ENCODE data around the gene SLAMF9. TPM values are rescaled to one million over a fixed set of nuclear protein-coding genes. Genes with fewer than 3 reads are reported as not detected.

Gene SLAMF9
- total RNA-seq, 1 experiment from 2014 or later, result 8.7 TPM

DNA sequence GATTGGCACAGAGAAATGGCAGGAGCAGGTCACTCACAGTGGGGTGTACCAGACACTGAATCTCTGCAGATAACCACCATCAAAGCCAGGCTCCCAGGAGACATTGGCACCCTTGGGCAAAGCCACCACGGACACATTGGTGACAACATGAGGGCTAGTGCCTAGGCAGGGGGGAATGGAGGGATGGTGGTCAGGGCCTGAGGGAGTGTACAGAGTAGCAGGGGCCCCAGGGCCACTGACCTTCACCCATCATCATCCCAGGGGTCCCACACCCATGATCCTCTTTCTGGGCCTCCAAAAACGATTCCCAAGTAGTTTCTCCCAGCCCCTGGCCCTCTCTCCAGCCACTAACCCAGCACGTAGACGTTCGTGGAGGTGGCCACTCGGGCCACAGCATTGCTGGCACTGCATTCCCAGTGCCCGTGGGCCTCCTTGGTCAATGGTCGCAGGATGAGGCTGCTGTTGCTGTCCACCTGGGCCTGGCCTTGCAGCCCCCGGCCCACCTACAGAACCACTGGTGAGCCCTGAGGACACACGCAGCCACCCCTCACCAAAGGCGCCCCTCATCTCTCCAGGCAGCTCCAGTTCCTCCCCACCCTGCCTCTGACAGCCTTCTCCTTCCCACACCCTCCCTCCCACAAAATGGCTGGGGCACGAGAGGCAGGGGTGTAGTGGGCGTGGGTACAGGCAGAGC lies 22.8 kb downstream of the SLAMF9 start:
- Histone ChIP-seq H3K79me2 (ENCODE audit: low read length) (no peaks in the 10 kb centered on the region), H3K4me3 (ENCODE audit: low read length) (no peak overlapping the region), H3F3A (ENCODE audit: low read length, unreplicated experiment) (no peaks in the 10 kb centered on the region), H2AFZ (ENCODE audit: low read length) (no peak overlapping the region), H3K4me1 (ENCODE audit: insufficient read depth, low read length) (peaks cover 13% of the 10 kb centered on the region), H3K9me2 (replicated peaks; ENCODE audit: low read length) (no peaks in the 10 kb centered on the region), H3K27me3 (ENCODE audit: low read length) (no peaks in the 10 kb centered on the region), H3K4me2 (ENCODE audit: low read length) (no peak overlapping the region), H3K36me3 (ENCODE audit: low read depth, low read length) (no peaks in the 10 kb centered on the region; the same call in 1 of the 2 replicates), H3K9ac (ENCODE audit: low read length) (no peak overlapping the region), H3K9me3 (ENCODE audit: low read length) (no peaks in the 10 kb centered on the region), H3K27ac (ENCODE audit: low read length) (no peak overlapping the region), H4K20me1 (ENCODE audit: low read length) (no peaks in the 10 kb centered on the region)
- no TSS peak for BruUV-seq (replicated peaks)
- no peak for ATAC-seq
- CTCF ChIA-PET, result no interaction called here
- POLR2A ChIA-PET (ENCODE audit: unreplicated experiment), result no interaction called here
- TF ChIP-seq EZH2 (IDR thresholded peaks at IDR 0.05; ENCODE audit: low read length, unreplicated experiment) (no peak), EZH2phosphoT487 (IDR thresholded peaks at IDR 0.05; ENCODE audit: borderline replicate concordance, low read length) (no peak)
- TF ChIP-seq, protein P1, sequence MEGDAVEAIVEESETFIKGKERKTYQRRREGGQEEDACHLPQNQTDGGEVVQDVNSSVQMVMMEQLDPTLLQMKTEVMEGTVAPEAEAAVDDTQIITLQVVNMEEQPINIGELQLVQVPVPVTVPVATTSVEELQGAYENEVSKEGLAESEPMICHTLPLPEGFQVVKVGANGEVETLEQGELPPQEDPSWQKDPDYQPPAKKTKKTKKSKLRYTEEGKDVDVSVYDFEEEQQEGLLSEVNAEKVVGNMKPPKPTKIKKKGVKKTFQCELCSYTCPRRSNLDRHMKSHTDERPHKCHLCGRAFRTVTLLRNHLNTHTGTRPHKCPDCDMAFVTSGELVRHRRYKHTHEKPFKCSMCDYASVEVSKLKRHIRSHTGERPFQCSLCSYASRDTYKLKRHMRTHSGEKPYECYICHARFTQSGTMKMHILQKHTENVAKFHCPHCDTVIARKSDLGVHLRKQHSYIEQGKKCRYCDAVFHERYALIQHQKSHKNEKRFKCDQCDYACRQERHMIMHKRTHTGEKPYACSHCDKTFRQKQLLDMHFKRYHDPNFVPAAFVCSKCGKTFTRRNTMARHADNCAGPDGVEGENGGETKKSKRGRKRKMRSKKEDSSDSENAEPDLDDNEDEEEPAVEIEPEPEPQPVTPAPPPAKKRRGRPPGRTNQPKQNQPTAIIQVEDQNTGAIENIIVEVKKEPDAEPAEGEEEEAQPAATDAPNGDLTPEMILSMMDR (conservative IDR thresholded peaks at IDR 0.05; ENCODE audit: low read depth, low read length), result no peak
- intact Hi-C loops (cut with micrococcal nuclease), result no loop called here
- no peak for DNase-seq

DNA sequence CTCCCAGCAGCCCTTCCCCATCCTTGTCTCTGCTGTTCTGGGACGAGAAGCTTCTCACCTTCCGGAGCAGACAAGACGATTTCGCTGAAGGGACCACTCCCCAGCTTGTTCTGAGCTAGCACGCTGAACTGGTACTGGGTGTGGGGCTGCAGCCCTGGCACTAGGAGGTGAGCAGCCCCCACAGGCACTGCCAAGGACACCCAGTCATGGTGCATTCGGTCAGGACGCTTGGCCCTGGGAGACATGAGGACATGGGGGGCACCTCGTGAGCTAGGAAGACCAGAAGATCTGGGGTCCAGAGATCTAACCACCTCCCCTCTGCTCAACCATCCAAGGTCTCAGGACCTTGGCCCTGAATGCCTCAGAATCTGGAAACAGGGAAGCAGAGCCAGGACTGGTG lies 23.4 kb downstream of the SLAMF9 start:
- DNase-seq (no peak), ATAC-seq (no peak)
- Histone ChIP-seq H4K20me1 (ENCODE audit: low read length) (no peaks in the 10 kb centered on the region), H2AFZ (ENCODE audit: low read length) (no peak overlapping the region), H3K27me3 (ENCODE audit: low read length) (no peaks in the 10 kb centered on the region), H3K36me3 (ENCODE audit: low read depth, low read length) (no peaks in the 10 kb centered on the region; the same call in 1 of the 2 replicates), H3K4me2 (ENCODE audit: low read length) (no peak overlapping the region), H3K79me2 (ENCODE audit: low read length) (peaks cover 4% of the 10 kb centered on the region; the same call in 1 of the 2 replicates), H3K9me3 (ENCODE audit: low read length) (no peaks in the 10 kb centered on the region), H3K9me2 (replicated peaks; ENCODE audit: low read length) (no peaks in the 10 kb centered on the region), H3K27ac (ENCODE audit: low read length) (no peak overlapping the region), H3K4me3 (ENCODE audit: low read length) (no peak overlapping the region), H3F3A (ENCODE audit: low read length, unreplicated experiment) (no peaks in the 10 kb centered on the region), H3K4me1 (ENCODE audit: insufficient read depth, low read length) (peaks cover 17% of the 10 kb centered on the region), H3K9ac (ENCODE audit: low read length) (no peak overlapping the region)
- ChIA-PET CTCF (no interaction called here), POLR2A (ENCODE audit: unreplicated experiment) (no interaction called here)
- BruUV-seq (replicated peaks), result no TSS peak
- no peak for TF ChIP-seq EZH2phosphoT487 (IDR thresholded peaks at IDR 0.05; ENCODE audit: borderline replicate concordance, low read length)
- TF ChIP-seq, protein P1 (conservative IDR thresholded peaks at IDR 0.05; ENCODE audit: low read depth, low read length), result no peak
- TF ChIP-seq EZH2 (IDR thresholded peaks at IDR 0.05; ENCODE audit: low read length, unreplicated experiment), result no peak
- intact Hi-C loops (cut with micrococcal nuclease), result no loop called here

DNA sequence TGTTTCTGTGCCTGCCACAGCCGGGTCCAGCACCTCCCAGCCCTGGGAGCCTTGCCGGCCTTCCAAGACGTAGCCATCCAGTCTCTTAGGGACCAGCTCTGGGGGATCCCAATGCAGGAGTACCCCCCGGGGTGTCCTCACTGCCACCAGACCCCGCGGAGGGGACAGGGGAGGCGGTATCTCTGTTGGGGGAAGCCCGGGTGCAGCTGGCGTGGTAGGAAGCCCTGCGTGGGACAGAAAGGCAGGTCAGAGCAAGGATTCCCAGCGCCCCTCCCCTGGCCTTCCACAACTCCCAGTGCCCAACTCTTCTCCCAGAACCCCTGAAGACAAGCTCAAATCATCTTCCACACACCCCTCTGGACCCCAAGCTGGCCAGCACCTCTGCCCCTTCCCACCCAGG lies 23.8 kb downstream of the SLAMF9 start:
- intact Hi-C loops (cut with micrococcal nuclease), result no loop called here
- TF ChIP-seq, protein P1 (conservative IDR thresholded peaks at IDR 0.05; ENCODE audit: low read depth, low read length), result no peak
- TF ChIP-seq EZH2phosphoT487 (IDR thresholded peaks at IDR 0.05; ENCODE audit: borderline replicate concordance, low read length), result no peak
- no peak for TF ChIP-seq EZH2 (IDR thresholded peaks at IDR 0.05; ENCODE audit: low read length, unreplicated experiment)
- Histone ChIP-seq H3K9me3 (ENCODE audit: low read length) (no peaks in the 10 kb centered on the region), H3K9me2 (replicated peaks; ENCODE audit: low read length) (no peaks in the 10 kb centered on the region), H3K36me3 (ENCODE audit: low read depth, low read length) (no peaks in the 10 kb centered on the region; the same call in 1 of the 2 replicates), H3K4me2 (ENCODE audit: low read length) (no peak overlapping the region), H4K20me1 (ENCODE audit: low read length) (no peaks in the 10 kb centered on the region), H3K4me3 (ENCODE audit: low read length) (no peak overlapping the region), H3K9ac (ENCODE audit: low read length) (no peak overlapping the region), H2AFZ (ENCODE audit: low read length) (no peak overlapping the region), H3K27ac (ENCODE audit: low read length) (no peak overlapping the region), H3F3A (ENCODE audit: low read length, unreplicated experiment) (no peaks in the 10 kb centered on the region), H3K4me1 (ENCODE audit: insufficient read depth, low read length) (peaks cover 18% of the 10 kb centered on the region), H3K27me3 (ENCODE audit: low read length) (no peaks in the 10 kb centered on the region), H3K79me2 (ENCODE audit: low read length) (peaks cover 8% of the 10 kb centered on the region)
- CTCF ChIA-PET, result no interaction called here
- BruUV-seq (replicated peaks), result no TSS peak
- no peak for DNase-seq
- no peak for ATAC-seq
- POLR2A ChIA-PET (ENCODE audit: unreplicated experiment), result no interaction called here
